A204.1 (cell line): ENCODE measurements around the gene KLHL11.

Source experiments
- FAIRE-seq: peaks from 2 replicates; lab custom pipeline; 2012; peaks lifted over from hg19 to GRCh38; lab: Jason Lieb, UNC

Gene KLHL11, protein sequence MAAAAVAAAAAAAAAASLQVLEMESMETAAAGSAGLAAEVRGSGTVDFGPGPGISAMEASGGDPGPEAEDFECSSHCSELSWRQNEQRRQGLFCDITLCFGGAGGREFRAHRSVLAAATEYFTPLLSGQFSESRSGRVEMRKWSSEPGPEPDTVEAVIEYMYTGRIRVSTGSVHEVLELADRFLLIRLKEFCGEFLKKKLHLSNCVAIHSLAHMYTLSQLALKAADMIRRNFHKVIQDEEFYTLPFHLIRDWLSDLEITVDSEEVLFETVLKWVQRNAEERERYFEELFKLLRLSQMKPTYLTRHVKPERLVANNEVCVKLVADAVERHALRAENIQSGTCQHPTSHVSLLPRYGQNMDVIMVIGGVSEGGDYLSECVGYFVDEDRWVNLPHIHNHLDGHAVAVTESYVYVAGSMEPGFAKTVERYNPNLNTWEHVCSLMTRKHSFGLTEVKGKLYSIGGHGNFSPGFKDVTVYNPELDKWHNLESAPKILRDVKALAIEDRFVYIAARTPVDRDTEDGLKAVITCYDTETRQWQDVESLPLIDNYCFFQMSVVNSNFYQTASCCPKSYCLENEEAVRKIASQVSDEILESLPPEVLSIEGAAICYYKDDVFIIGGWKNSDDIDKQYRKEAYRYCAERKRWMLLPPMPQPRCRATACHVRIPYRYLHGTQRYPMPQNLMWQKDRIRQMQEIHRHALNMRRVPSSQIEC

GRCh38 chr17:41864836-41865595 is at the start of gene KLHL11:
TSS of gene KLHL11 (minus strand) at chr17:41865423. CDS start at chr17:41865370, 53 bp downstream.
- no peak for FAIRE-seq

DNA sequence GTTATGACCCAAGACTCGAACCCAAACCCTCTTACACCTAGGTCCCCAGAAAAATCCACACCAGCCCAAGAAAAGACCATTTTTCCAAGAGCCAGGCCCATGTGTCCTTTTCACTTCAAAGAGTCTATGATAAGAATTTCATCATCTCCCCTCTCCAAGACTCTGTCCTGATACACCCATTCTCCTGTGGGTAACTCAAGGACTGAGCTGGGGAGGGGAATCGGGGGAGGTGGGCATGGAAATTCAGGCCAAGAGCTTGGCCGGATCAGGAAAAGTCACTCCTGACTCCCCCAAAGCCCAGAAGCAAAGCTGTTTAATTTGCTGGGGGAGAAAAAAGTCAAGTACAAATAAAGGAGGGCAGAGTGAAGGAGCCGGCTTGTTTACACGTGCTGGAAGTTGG is 49.8 kb upstream of the KLHL11 start:
- no peak for FAIRE-seq

- no peak for FAIRE-seq
Observed at GRCh38 chr17:41914358-41914766, 49.1 kb upstream of the KLHL11 start.

DNA sequence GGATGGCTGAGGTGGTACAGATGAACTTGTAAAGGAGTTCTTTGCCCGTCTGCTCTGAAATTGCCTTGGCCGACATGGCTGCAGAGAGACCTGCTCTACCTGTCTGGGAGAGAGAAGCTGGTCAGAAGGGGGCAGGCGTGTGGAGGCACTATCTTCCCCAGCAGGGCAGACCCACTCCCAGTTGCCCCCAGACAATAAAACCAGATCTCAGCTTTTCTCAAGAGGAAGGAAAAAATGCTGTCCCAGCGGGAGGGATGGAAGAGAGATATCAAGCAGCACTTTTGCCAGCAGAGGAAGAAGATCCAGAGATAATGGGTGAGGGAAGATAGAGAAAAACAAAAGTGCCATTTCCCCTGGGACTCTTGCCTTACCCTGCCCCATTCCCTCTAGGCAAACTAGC is 48.6 kb upstream of the KLHL11 start:
- FAIRE-seq: no peak

GRCh38 chr17:41912925-41913324 is 47.7 kb upstream of the KLHL11 start:
- FAIRE-seq: no peak

DNA sequence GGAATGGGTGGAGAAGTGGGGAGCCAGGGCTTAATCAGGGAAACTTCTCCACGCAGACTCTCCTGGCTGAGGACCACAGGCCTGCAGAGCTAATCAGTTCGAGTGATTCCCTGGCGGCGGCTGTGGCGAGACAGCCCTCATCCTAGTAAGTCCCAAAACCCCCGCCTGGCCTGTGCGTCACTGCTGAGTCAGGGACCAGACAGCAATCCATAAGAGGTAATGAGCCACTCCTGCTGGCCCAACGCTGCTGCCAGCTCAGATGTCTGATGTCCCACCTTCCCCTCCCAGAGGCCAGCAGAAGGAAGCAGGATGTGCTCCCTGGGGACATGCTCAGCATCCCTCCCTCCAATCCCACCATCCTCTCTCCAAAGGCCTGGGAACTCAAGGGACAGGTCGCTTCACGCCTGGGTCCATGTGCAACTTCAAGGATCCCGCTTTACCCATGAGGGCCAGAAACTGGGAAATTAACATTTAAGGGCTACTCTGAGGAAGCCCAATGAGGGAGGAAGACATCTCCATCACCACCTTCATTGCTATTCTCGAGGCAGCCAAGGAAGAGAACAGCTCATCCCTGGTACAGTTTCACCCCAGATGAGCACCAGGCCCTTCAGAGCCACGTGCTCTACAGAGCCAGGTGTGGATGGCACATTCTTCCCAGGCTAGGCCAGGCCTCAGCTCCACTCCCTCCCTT is 45.6 kb upstream of the KLHL11 start:
- FAIRE-seq: no peak

- no peak for FAIRE-seq
Observed at GRCh38 chr17:41909088-41909487, 43.9 kb upstream of the KLHL11 start.

GRCh38 chr17:41907633-41908539 is 42.7 kb upstream of the KLHL11 start:
- FAIRE-seq: no peak

DNA sequence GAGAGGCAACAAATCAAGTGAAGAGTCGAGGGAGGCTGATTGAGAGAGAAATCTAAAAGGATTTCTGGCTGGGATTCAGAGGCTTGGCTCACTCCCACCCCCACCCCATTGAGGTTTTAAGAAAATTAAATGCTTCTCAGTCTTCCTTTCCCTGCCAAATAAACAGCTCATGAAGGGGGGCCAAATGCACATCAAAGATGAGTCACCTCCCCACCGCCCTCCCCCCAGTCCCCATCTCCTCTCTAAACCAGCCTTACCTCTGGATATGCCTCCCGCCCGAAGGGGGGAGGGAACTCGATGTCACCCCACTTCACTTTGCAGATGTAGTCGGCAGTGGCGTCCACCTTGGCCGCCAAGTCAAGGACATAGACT is 41.9 kb upstream of the KLHL11 start:
- no peak for FAIRE-seq

- FAIRE-seq: no peak
Observed at GRCh38 chr17:41906465-41907184, 41.4 kb upstream of the KLHL11 start.

GRCh38 chr17:41905172-41905571 is 39.9 kb upstream of the KLHL11 start:
- no peak for FAIRE-seq

- no peak for FAIRE-seq
Observed at GRCh38 chr17:41904242-41904841, 39.1 kb upstream of the KLHL11 start.

DNA sequence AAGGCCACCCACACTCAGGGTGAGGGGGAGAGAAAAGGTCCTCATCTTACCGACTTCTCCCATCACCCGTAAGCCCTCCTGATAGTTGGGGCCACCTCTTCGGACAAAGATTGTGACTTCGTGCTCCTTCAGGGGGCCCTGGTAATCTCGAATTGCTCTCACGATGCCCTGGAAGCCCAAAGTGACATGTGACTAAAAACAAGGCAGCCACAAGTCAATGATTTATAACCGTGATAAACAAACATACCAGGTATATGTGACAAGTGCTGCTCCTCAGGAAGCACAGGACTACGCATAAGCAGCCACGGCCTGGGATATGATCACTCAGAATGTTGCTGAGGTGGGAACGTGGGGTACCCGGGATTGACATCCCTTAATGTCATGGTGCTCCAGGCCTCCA is 36.4 kb upstream of the KLHL11 start:
- FAIRE-seq: no peak

- no peak for FAIRE-seq
Observed at GRCh38 chr17:41896726-41897125, 31.5 kb upstream of the KLHL11 start.

DNA sequence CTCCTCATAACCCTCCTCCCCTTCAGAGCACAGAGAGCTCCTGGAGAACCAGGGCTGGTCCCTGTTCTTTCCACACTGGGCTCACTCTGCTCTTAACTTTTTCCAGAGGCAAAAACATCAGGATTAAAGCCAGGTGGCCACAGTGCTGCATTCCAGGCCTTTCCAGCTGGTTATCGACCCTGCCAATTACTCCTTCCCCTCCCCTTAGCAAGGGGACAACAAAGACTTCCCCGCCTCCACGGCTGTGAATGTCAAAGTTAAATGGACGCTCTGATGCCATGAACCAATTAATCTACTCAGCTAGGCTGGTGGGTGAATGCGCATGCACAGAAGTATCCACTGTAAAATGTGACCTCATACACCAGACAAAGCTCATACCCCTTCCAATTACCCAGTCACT is 30.4 kb upstream of the KLHL11 start:
- FAIRE-seq: no peak

- no peak for FAIRE-seq
Observed at GRCh38 chr17:41894791-41895331, 29.6 kb upstream of the KLHL11 start.

- no peak for FAIRE-seq
Observed at GRCh38 chr17:41893384-41893783, 28.2 kb upstream of the KLHL11 start.

DNA sequence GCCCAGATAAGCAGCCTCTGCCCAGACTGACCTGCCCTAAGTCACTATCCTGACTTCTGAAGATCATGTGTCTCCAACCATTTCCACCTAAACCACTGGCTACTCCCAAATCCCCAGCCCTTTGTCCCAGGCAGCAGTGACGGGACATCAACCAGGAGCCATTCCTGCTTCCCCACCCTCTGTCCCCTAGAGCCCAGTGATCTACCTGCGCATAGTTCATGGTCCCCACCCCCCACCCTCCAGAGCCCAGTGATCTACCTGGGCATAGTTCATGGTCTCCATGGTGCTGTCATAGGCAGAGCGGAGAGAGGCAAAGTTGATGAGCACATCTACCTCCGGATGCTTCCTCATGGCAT is 26.8 kb upstream of the KLHL11 start:
- FAIRE-seq: no peak

DNA sequence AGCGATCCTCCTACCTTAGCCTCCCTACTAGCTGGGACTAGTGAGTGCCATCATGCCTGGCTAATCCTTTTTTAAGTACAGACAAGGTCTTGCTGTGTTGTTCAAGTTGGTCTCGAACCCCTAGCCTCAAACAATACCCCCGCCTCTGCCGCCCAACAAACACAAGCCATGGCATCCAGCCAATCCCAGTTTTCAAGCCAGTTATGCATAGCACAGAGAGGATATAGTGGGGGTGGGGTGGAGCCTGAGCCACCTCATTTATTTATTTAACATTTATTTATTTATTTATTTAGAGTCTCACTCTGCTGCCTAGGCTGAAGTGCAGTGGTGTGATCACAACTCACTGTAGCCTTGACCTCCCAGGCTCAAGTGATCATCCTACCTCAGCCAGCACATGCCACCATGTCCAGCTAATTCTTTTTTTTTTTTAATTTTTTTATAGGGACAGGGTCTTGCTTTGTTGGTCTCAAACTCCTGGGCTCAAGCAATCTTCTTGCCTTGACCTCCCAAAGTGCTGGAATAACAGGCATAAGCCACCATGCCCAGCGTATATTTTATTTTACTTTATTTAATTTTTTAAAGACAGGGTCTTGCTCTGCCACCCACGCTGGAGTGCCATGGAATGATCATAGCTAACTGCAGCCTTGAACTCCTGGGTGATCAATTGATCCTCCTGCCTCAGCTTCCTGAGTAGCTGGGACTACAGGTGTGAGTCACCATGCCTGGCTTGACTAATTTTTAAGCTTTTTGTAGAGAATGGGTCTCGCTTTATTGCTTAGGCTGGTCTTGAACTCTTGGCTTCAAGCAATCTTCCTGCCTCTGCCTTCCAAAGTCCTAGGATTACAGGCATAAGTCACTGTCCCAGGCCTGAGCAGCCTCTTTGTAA is 26.2 kb upstream of the KLHL11 start:
- no peak for FAIRE-seq
